Suppressor macrophage treated with lipopolysaccharide for 1 hour (primary cell): ENCODE measurements around the gene COL5A2.

Source experiments
- DNase-seq, 3 donors: peaks; one replicate each; pipeline ENCODE4 v3.0.0-alpha.2; 2020 to 2022

The COL5A2 gene

GRCh38 chr2:188984680-188985079, 194.9 kb downstream of the COL5A2 start:
- DNase-seq = no peak

GRCh38 chr2:188984065-188984491, 195.5 kb downstream of the COL5A2 start:
- no peak for DNase-seq

GRCh38 chr2:188983427-188984064, 196.0 kb downstream of the COL5A2 start:
- DNase-seq = no peak
